Left lung (tissue), 10 donors: ENCODE data around the gene TMEM239. TPM values are rescaled to one million over a fixed set of nuclear protein-coding genes. Genes with fewer than 3 reads are reported as not detected.

Source experiments
- ATAC-seq: fragments of 200-7000 bp; cut with Tn5 transposase; one replicate; pipeline ENCODE4 v1.9.1; 2020; ENCODE audit warnings: moderate library complexity
- DNase-seq, 4 donors: peaks; one replicate each; pipeline ENCODE4 v3.0.0-alpha.2; 2013 to 2020
- H3K27ac ChIP-seq, 2 donors: fragments of 200-600 bp; sonication (generic) in 1 of 2; one replicate each; pipeline versions ENCODE4 v1.5.0 to v1.8.0; 2020 to 2021
- H3K27me3 ChIP-seq, 2 donors: fragments of 200-600 bp; sonication (generic) in 1 of 2; one replicate each; pipeline versions ENCODE4 v1.5.0 to v1.8.0; 2020 to 2021
- H3K36me3 ChIP-seq, 2 donors: fragments of 200-600 bp; sonication (generic) in 1 of 2; one replicate each; pipeline versions ENCODE4 v1.5.0 to v1.8.0; 2020 to 2021
- H3K4me1 ChIP-seq, 2 donors: fragments of 200-600 bp; one replicate each; pipeline ENCODE4 v1.8.0; 2021
- H3K4me3 ChIP-seq, 2 donors: fragments of 200-600 bp; sonication (generic) in 1 of 2; one replicate each; pipeline versions ENCODE4 v1.5.0 to v1.8.0; 2020 to 2021; ENCODE audit warnings: mild to moderate bottlenecking in 1 of 2
- H3K9me3 ChIP-seq, 2 donors: fragments of 200-600 bp; sonication (generic) in 1 of 2; one replicate each; pipeline versions ENCODE4 v1.5.0 to v1.8.0; 2020 to 2021
- intact Hi-C, 2 donors: fragments of 100-400 bp; cut with DNase I; formaldehyde crosslinking; loops; one replicate each; pipeline versions ENCODE4 v1.11.2 to v1.14.2; 2022
- polyA plus RNA-seq, 6 donors: library from polyadenylated mRNA; unstranded; fragments of 120-200 nt; gene quantifications; one replicate each; pipeline ENCODE4 v1.2.1, GENCODE V29; 2013; ENCODE audit not compliant: insufficient read length in 6 of 6
- total RNA-seq, 2 donors: library from RNA; stranded (reverse); fragmentation: NEBNext Ultra II Directional; extraction: Animal tissue kit (Norgen Biotek cat#: 25700); gene quantifications; one replicate each; pipeline ENCODE4 v1.2.1, GENCODE V29; 2021
- TF ChIP-seq, protein P1 (sequence below), 2 donors: fragments of 200-600 bp; sonication (generic) in 1 of 2; IDR thresholded peaks; one replicate each; pipeline versions ENCODE4 v1.5.0 to v1.8.0; 2021; ENCODE audit warnings: antibody characterized with exemption in 2 of 2
- donor health status: DM: no; HTN: yes; CAD: no.
- donor health status: DM: no; HTN: no; CAD: no.

The TMEM239 gene
- total and polyA plus RNA-seq, 8 donors: 0.05 TPM; not detected in 7

DNA sequence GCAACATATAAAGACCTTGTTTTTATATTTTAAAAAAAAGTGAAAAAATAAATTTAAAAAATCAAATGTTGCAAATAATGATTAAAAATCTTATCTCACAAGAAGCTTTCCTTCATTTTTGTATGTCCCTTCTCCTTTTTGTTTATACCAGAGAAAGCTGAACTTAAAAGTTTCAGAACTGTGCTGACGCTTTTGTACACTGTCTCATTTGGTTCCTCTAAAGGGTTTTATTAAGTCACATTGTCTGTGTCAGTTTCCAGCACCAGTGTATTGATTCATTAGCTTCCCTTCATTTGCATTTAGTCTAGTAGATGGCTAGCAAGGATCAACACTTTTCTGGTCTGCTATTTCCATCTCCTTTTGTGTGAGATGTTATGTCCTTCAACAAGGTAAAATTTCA lies 17.6 kb downstream of the TMEM239 start:
- Histone ChIP-seq H3K27me3 (peaks cover 0 to 17% of the 10 kb centered on the region in 2 donors), H3K9me3 (no peaks in the 10 kb centered on the region), H3K4me3 (no peak overlapping the region), H3K36me3 (peaks cover 0 to 24% of the 10 kb centered on the region in 2 donors), H3K4me1 (peaks cover 3 to 12% of the 10 kb centered on the region in 2 donors), H3K27ac (no peak overlapping the region)
- DNase-seq (no peak), ATAC-seq (no peak)
- intact Hi-C loops: no loop called here
- TF ChIP-seq, protein P1, sequence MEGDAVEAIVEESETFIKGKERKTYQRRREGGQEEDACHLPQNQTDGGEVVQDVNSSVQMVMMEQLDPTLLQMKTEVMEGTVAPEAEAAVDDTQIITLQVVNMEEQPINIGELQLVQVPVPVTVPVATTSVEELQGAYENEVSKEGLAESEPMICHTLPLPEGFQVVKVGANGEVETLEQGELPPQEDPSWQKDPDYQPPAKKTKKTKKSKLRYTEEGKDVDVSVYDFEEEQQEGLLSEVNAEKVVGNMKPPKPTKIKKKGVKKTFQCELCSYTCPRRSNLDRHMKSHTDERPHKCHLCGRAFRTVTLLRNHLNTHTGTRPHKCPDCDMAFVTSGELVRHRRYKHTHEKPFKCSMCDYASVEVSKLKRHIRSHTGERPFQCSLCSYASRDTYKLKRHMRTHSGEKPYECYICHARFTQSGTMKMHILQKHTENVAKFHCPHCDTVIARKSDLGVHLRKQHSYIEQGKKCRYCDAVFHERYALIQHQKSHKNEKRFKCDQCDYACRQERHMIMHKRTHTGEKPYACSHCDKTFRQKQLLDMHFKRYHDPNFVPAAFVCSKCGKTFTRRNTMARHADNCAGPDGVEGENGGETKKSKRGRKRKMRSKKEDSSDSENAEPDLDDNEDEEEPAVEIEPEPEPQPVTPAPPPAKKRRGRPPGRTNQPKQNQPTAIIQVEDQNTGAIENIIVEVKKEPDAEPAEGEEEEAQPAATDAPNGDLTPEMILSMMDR (IDR thresholded peaks at IDR 0.05): no peak

GRCh38 chr20:2834401-2835110 lies 18.4 kb downstream of the TMEM239 start:
- intact Hi-C loops: no loop called here
- ATAC-seq (no peak), DNase-seq (no peak)
- TF ChIP-seq, protein P1 (IDR thresholded peaks at IDR 0.05): no peak
- Histone ChIP-seq H3K27me3 (peaks cover 0 to 9% of the 10 kb centered on the region in 2 donors), H3K27ac (no peak overlapping the region), H3K4me3 (no peak overlapping the region), H3K4me1 (peaks cover 3 to 16% of the 10 kb centered on the region in 2 donors), H3K36me3 (peaks cover 0 to 24% of the 10 kb centered on the region in 2 donors), H3K9me3 (no peaks in the 10 kb centered on the region)

DNA sequence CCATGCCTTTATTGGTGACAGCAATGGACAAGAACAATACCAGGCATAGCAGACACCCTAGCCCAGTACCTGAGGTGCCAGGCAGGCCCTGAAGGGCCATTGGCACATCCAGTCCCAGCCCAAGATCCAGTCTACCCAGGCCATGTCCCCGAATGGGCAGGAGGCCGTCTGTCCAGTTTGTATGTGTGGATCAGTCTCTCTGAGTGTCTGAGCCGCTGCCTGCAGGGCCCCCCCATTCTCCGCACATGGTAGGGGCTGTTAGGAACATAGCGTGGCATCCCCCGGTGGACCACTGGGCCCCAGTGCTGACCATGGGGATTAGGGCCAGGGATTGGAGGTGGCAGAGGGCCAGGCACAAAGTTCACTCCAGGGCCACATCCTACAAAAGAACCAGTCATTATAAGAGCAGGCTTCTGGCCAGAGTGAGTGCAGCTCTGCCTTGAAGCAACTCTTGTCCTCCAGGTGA lies 19.2 kb downstream of the TMEM239 start:
- peaks cover 3 to 21% of the 10 kb centered on the region in 2 donors for H3K4me1 ChIP-seq
- peaks cover 0 to 2% of the 10 kb centered on the region in 2 donors for H3K27me3 ChIP-seq
- DNase-seq (no peak), ATAC-seq (no peak)
- intact Hi-C loops: no loop called here
- H3K9me3 ChIP-seq: no peaks in the 10 kb centered on the region
- no peak overlapping the region for H3K27ac ChIP-seq
- peaks cover 0 to 24% of the 10 kb centered on the region in 2 donors for H3K36me3 ChIP-seq
- TF ChIP-seq, protein P1 (IDR thresholded peaks at IDR 0.05): no peak
- H3K4me3 ChIP-seq: no peak overlapping the region

- ATAC-seq (no peak), DNase-seq (no peak)
- peaks cover 3 to 21% of the 10 kb centered on the region in 2 donors for H3K4me1 ChIP-seq
- H3K27me3 ChIP-seq: no peaks in the 10 kb centered on the region
- intact Hi-C loops: no loop called here
- no peak overlapping the region for H3K27ac ChIP-seq
- H3K9me3 ChIP-seq: no peaks in the 10 kb centered on the region
- no peak overlapping the region for H3K4me3 ChIP-seq
- peaks cover 0 to 24% of the 10 kb centered on the region in 2 donors for H3K36me3 ChIP-seq
- TF ChIP-seq, protein P1 (IDR thresholded peaks at IDR 0.05): no peak
Measured at GRCh38 chr20:2836035-2836434, 19.9 kb downstream of the TMEM239 start.

GRCh38 chr20:2837221-2837960 lies 21.2 kb downstream of the TMEM239 start:
- no peaks in the 10 kb centered on the region for H3K9me3 ChIP-seq
- DNase-seq: no peak
- no peak overlapping the region for H3K4me3 ChIP-seq
- ATAC-seq: no peak
- peaks cover 0 to 24% of the 10 kb centered on the region in 2 donors for H3K36me3 ChIP-seq
- no peak overlapping the region for H3K27ac ChIP-seq
- intact Hi-C loops: no loop called here
- no peaks in the 10 kb centered on the region for H3K27me3 ChIP-seq
- TF ChIP-seq, protein P1 (IDR thresholded peaks at IDR 0.05): no peak
- H3K4me1 ChIP-seq: peaks cover 6 to 22% of the 10 kb centered on the region in 2 donors
